H1 (cell line): ENCODE results near the gene VAMP4.

ENCODE experiments used
- CTCF ChIP-seq, 3 experiments: IDR thresholded peaks; 1 replicate in 2 of 3; 2 replicates in 1 of 3; pipeline versions ENCODE4 v1.5.1 to v1.6.1; 2011; ENCODE audit warnings: low read length in 3 of 3, mild to moderate bottlenecking in 3 of 3, inconsistent platforms in 2 of 3, low read depth in 1 of 3, moderate library complexity in 1 of 3; ENCODE audit not compliant: insufficient read depth in 1 of 3; ENCODE audit errors: control extremely low read depth in 1 of 3
- EP300 ChIP-seq, 2 experiments: IDR thresholded peaks; 1 replicate in 1 of 2; 2 replicates in 1 of 2; pipeline ENCODE4 v1.6.1; 2011 to 2012; ENCODE audit warnings: low read depth in 2 of 2, low read length in 2 of 2, mild to moderate bottlenecking in 2 of 2, borderline replicate concordance in 1 of 2, inconsistent platforms in 1 of 2, moderate library complexity in 1 of 2
- EZH2 ChIP-seq: fragments of 200-600 bp; sonication (generic); IDR thresholded peaks from 2 replicates; pipeline ENCODE4 v1.7.1; 2012; ENCODE audit warnings: low read depth, mild to moderate bottlenecking, moderate library complexity, low read length, inconsistent platforms; ENCODE audit not compliant: severe bottlenecking
- POLR2AphosphoS5 ChIP-seq: IDR thresholded peaks from 2 replicates; pipeline ENCODE4 v1.6.1; 2011; ENCODE audit warnings: low read depth, low read length
- RFX5 ChIP-seq: IDR thresholded peaks from 2 replicates; pipeline ENCODE4 v1.6.1; 2011; ENCODE audit warnings: low read depth, low read length, improper control_type of control experiment, borderline replicate concordance

- TF ChIP-seq EP300 (IDR thresholded peaks at IDR 0.05; ENCODE audit: borderline replicate concordance in 1 of 2, low read depth in 2 of 2, low read length in 2 of 2) (no peak), CTCF (IDR thresholded peaks at IDR 0.05; ENCODE audit: control extremely low read depth in 1 of 3, insufficient read depth in 1 of 3, low read depth in 1 of 3, low read length in 3 of 3) (no peak), RFX5 (no peak), EZH2 (no peak), POLR2AphosphoS5 (no peak)
Measured at GRCh38 chr1:171711643-171712042, 30.2 kb downstream of the VAMP4 start.
